Islet of Langerhans (tissue), 1 donor: ENCODE measurements around the gene PLSCR5.

Experiments used
- FAIRE-seq: peaks from one replicate; lab custom pipeline; 2011; peaks lifted over from hg19 to GRCh38; lab: Jason Lieb, UNC

PLSCR5 gene

GRCh38 chr3:146585156-146585555 is 20.0 kb downstream of the PLSCR5 start:
- no peak for FAIRE-seq

DNA sequence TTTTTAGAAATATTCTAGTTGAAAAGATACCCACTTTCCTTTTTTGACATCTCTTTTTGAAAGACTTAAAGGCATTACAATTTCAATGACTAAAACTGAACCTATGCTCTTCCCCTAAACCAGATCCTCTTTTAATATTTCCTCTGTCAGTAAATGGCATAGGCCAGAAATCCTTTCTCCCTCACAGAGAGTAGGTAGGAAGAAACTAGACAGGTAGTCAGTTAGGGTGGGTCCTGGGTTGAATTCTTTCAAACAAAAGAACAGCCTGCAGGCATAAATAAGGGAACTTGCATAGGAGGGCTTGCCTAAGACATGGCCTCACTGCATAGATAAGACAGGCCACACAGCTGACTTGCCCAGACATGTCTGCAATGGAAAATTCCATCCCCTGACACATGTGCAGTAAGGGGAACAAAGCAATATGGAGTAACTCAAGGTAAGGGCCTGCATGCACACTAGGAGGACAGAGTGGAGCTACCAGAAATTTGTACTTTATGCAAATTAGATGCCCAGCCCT is 23.1 kb downstream of the PLSCR5 start:
- FAIRE-seq = no peak

- FAIRE-seq = no peak
Observed at GRCh38 chr3:146581080-146581601, 24.0 kb downstream of the PLSCR5 start.

GRCh38 chr3:146577662-146578061 is 27.5 kb downstream of the PLSCR5 start:
- FAIRE-seq = peak; percentile 97

DNA sequence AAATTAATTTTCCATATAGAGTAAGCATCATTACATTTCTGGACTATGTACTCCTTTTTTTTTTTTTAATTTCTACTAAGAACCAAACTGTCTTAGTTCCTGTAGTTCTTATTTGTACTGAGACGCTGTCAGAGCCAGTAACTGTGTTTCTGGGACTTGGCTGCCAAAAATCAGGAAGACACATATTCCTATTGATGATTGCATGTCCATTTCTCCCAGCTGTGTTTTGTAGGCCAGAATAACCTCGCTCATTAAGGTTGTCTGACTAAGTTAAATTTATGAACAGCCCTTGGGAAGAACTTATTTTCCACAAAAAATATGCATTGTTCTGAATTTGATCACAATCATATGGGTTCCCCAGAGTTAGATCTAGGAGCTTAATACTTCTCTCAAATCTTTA is 29.5 kb downstream of the PLSCR5 start:
- FAIRE-seq = no peak

- no peak for FAIRE-seq
Observed at GRCh38 chr3:146574173-146574572, 31.0 kb downstream of the PLSCR5 start.

- FAIRE-seq = no peak
Observed at GRCh38 chr3:146569314-146569713, 35.8 kb downstream of the PLSCR5 start.

DNA sequence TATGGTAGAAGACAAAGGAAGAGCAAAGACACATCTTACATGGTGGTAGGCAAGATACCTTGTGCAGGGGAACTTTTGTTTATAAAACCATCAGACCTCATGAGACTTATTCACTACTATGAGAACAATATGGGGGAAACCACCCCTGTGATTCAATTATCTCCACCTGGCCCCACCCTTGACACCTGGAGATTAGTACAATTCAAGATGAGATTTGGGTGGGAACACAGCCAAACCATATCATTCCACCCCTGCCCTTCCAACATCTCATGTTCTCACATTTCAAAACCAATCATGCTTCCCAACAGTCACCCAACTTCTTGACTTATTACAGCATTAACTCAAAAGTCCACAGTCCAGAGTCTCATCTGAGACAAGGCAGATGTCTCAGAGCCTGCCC is 39.0 kb downstream of the PLSCR5 start:
- FAIRE-seq = no peak

GRCh38 chr3:146561879-146562278 is 43.3 kb downstream of the PLSCR5 start:
- FAIRE-seq = no peak

DNA sequence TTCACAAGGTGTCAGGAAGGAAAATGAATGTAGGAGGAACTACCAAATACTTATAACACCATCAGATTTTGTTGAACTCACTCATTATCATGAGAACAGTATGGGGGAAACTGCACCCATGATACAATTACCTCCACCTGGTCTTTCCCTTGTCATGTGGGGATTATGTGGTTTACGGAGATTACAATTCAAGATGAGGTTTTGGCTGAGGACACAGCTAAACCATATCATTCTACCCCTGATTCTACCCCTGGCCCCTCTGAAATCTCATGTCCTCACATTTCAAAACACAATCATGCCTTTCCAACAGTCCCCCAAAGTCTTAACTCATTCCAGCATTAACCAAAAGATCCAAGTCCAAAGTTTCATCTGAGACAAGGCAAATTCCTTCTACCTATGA is 43.7 kb downstream of the PLSCR5 start:
- no peak for FAIRE-seq

GRCh38 chr3:146560678-146561077 is 44.5 kb downstream of the PLSCR5 start:
- FAIRE-seq = no peak

GRCh38 chr3:146559388-146559787 is 45.8 kb downstream of the PLSCR5 start:
- no peak for FAIRE-seq

DNA sequence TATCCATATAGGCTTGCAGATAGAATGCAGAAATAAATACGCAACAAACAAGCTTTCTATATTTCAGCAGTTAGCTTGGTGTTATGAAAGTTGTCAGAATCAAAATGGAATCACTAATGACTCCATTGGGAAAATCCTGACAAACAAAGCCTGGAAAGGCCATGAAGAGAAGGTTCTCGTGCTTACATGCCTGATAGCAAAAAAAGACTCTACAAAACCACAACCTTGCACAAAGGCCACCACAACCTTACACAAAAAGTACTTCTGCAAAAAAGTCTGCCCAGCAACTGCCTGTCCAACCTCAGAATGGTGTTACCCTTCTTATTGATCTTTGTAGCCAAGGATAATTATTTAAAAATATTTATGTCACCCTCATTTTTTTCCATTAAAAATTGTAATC is 46.4 kb downstream of the PLSCR5 start:
- FAIRE-seq = no peak

GRCh38 chr3:146557745-146558144 is 47.4 kb downstream of the PLSCR5 start:
- no peak for FAIRE-seq

DNA sequence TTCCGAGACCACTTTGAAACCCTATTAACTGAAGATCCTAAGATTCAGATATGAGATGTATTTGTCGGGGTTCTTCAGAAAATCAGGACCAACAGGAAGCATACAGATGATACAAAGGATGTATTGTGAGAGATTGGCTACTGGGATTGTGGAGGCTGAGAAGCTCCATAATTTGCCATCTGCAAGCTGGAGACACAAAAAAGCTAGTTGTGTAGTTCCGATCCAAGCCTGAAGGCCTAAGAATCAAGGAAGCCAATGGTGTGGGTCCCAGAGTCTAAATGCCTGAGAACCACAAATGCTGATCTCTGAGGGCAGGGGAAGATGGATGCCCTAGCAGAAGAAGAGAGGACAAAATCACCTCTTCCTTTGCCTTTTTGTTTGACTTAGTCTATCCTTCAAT is 49.8 kb downstream of the PLSCR5 start:
- no peak for FAIRE-seq

DNA sequence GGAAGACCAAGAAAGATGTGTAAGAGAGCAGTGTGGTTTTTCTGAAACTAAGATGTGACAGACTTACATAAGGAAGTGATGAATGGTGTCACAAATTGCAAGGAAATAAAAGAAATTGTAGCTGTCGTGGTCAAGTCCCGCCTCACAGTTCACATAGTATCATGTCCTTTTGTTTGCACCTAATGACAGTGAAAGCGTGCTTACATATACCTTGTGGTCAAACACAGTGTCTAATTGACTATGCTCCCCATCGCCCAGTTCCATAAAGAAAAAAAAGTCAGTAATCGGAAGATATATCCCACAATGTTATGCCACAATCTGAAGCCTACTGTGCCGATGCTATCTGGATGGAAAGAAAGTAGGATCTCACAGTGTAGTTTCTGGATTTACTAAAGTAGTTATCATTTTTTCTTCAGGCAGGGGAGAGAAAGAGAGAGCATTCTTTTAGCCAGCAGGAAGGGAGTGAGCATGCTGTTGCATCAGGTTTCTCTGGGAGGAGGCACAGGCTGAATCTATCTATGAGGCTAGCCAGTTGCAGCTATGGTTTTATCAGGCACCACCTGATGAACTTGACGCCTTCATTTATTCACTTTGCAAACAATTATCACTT is 50.9 kb downstream of the PLSCR5 start:
- no peak for FAIRE-seq

DNA sequence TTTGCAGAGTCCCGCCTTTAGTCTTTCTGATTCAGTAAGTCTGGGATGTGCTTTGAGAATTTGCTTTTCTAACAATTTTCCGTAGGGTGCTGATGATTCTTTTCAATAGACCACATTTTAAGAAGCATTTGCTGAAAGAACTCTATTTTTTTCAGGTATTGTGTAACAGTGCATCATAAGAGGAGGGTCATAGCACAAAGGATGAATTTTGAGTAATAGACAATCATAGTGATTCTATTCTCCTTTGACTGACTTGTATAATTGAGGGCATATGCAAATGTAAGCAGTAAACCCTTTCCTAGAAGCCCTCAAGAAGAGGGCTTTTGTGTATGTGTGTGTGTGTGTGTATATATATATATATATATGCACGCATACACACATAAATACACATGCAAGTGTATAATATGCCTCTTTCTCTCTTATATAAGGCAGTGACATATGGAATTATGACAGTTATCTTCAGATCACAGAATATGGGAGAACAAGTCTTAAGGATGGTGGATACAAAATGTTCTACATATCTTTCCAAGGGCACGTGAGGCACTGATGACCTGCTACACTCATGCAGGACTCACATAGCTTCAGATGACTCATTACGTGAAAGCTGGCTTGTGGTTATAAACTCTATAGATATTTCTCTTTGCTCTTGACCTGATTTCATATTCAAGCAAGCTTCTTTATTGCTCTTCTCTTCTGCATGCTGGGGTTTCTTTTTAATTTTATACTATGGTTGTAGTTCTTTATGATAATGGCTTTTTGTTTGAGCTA is 54.2 kb downstream of the PLSCR5 start:
- no peak for FAIRE-seq

DNA sequence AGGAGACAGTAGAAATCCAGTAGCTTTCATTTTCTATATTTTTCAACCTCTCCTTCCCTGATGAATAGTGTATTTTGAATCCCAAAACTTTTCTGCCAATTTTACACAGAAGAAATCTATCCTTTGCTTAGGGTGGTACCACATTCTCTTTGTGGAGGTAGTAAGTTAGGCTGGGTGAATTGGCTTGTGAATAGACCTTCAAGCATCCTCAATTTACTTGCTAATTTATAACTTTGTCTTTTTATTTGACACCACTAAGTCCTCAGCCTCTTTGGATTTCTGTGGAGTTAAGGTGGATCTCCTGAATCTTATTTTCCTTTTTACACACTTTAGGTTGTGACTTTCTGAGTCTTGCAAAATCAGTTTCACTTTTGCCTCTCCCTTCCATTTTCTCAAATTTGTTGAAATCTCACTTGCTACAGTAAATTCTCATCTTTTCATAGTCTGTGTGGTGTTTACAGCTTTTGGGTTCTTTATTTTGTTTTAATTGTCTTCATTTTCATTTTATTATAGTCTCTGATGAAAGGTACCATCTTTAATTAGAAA is 55.0 kb downstream of the PLSCR5 start:
- no peak for FAIRE-seq

- FAIRE-seq = no peak
Observed at GRCh38 chr3:146547235-146547835, 57.8 kb downstream of the PLSCR5 start.

- no peak for FAIRE-seq
Observed at GRCh38 chr3:146546366-146546965, 58.7 kb downstream of the PLSCR5 start.

- FAIRE-seq = no peak
Observed at GRCh38 chr3:146544929-146545528, 60.1 kb downstream of the PLSCR5 start.
